DND-41 (cell line): ENCODE results near the gene ELOVL6.

Experiments
- ATAC-seq: fragments of 200-7000 bp; cut with Tn5 transposase; 3 replicates; pipeline ENCODE4 v1.9.1; 2021; ENCODE audit warnings: low read depth; ENCODE audit not compliant: insufficient read depth
- DNase-seq: peaks from one replicate; pipeline ENCODE4 v3.0.0-alpha.2; 2020
- H2AFZ ChIP-seq: 2 replicates; pipeline ENCODE4 v1.6.0; 2012; ENCODE audit warnings: low read depth, low read length
- H3K27ac ChIP-seq: 2 replicates; pipeline ENCODE4 v1.5.1; 2012; ENCODE audit warnings: low read length, inconsistent platforms
- H3K27me3 ChIP-seq: fragments of 200-600 bp; sonication (generic); 2 replicates; pipeline ENCODE4 v1.6.0; 2012; ENCODE audit warnings: low read length, mild to moderate bottlenecking, inconsistent platforms; ENCODE audit not compliant: insufficient read depth, poor library complexity
- H3K36me3 ChIP-seq: 2 replicates; pipeline ENCODE4 v1.5.1; 2012; ENCODE audit warnings: low read length, inconsistent platforms; ENCODE audit not compliant: insufficient read depth
- H3K4me1 ChIP-seq: 2 replicates; pipeline ENCODE4 v1.5.1; 2012; ENCODE audit warnings: mild to moderate bottlenecking, low read length; ENCODE audit not compliant: insufficient read depth
- H3K4me2 ChIP-seq: 2 replicates; pipeline ENCODE4 v1.6.0; 2012; ENCODE audit warnings: mild to moderate bottlenecking, moderate library complexity, low read length, inconsistent platforms; ENCODE audit not compliant: insufficient read depth
- H3K4me3 ChIP-seq, 2 experiments: fragments of 200-600 bp in 1 of 2; shearing (Covaris generic) in 1 of 2; 2 replicates each; pipeline ENCODE4 v1.5.1; 2012 to 2016; ENCODE audit warnings: inconsistent platforms in 2 of 2, low read length in 2 of 2, mild to moderate bottlenecking in 2 of 2, low read depth in 1 of 2, moderate library complexity in 1 of 2
- H3K79me2 ChIP-seq: 2 replicates; pipeline ENCODE4 v1.6.0; 2012; ENCODE audit warnings: low read length, inconsistent platforms; ENCODE audit not compliant: insufficient read depth
- H3K9ac ChIP-seq: 2 replicates; pipeline ENCODE4 v1.6.0; 2012; ENCODE audit warnings: low read depth, mild to moderate bottlenecking, inconsistent platforms, low read length, moderate library complexity
- H3K9me3 ChIP-seq: 2 replicates; pipeline ENCODE4 v1.5.1; 2012; ENCODE audit warnings: low read length, moderate library complexity, mild to moderate bottlenecking, inconsistent platforms; ENCODE audit not compliant: insufficient read depth, severe bottlenecking
- H4K20me1 ChIP-seq: 2 replicates; pipeline ENCODE4 v1.6.0; 2012; ENCODE audit warnings: low read length; ENCODE audit not compliant: insufficient read depth
- CTCF ChIP-seq: IDR thresholded peaks from 2 replicates; pipeline ENCODE4 v1.5.1; 2012; ENCODE audit warnings: borderline replicate concordance, low read length, moderate library complexity, mild to moderate bottlenecking; ENCODE audit not compliant: poor library complexity, severe bottlenecking; ENCODE audit errors: extremely low read depth
- EZH2 ChIP-seq: IDR thresholded peaks from 3 replicates; pipeline ENCODE4 v1.6.1; 2012; ENCODE audit warnings: borderline replicate concordance, low read depth, mild to moderate bottlenecking, moderate library complexity, low read length, inconsistent platforms; ENCODE audit not compliant: severe bottlenecking

ELOVL6 gene

DNA sequence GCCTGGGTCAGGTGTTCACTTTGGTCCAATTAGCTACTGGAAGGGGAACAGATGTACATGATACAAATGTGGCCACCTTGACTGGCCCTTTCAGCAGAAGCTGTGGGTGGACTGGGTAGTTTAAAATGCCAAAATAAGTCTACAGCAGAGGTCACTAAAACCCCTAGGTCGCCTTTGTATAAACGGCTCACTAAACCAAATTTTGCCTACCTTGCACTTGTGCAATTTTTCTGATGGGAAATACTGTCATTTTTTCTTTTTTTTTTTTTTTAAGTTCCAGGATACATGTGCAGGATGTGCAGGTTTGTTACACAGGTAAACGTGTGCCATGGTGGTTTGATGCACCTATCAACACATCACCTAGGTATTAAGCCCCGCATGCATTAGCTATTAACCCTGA lies 176.0 kb downstream of the ELOVL6 start:
- H3K4me2 ChIP-seq = no peak overlapping the region
- ATAC-seq (no peak), DNase-seq (no peak)
- H3K9me3 ChIP-seq = no peaks in the 10 kb centered on the region
- no peaks in the 10 kb centered on the region for H3K4me1 ChIP-seq
- no peaks in the 10 kb centered on the region for H3K79me2 ChIP-seq
- no peaks in the 10 kb centered on the region for H3K36me3 ChIP-seq
- no peak overlapping the region for H3K27ac ChIP-seq
- H3K27me3 ChIP-seq = no peaks in the 10 kb centered on the region
- no peak overlapping the region for H2AFZ ChIP-seq
- no peak overlapping the region for H3K9ac ChIP-seq
- no peak overlapping the region for H3K4me3 ChIP-seq
- TF ChIP-seq CTCF = no peak
- TF ChIP-seq EZH2 = no peak
- no peaks in the 10 kb centered on the region for H4K20me1 ChIP-seq

GRCh38 chr4:110020646-110021443 lies 177.6 kb downstream of the ELOVL6 start:
- Histone ChIP-seq H3K4me2 (no peak overlapping the region), H3K79me2 (no peaks in the 10 kb centered on the region), H3K9me3 (no peaks in the 10 kb centered on the region), H3K4me3 (no peak overlapping the region), H3K27me3 (no peaks in the 10 kb centered on the region), H3K27ac (no peak overlapping the region), H2AFZ (no peak overlapping the region), H3K4me1 (no peaks in the 10 kb centered on the region), H4K20me1 (no peaks in the 10 kb centered on the region), H3K9ac (no peak overlapping the region), H3K36me3 (no peaks in the 10 kb centered on the region)
- ATAC-seq (no peak), DNase-seq (no peak)
- no peak for TF ChIP-seq EZH2
- TF ChIP-seq CTCF = no peak

DNA sequence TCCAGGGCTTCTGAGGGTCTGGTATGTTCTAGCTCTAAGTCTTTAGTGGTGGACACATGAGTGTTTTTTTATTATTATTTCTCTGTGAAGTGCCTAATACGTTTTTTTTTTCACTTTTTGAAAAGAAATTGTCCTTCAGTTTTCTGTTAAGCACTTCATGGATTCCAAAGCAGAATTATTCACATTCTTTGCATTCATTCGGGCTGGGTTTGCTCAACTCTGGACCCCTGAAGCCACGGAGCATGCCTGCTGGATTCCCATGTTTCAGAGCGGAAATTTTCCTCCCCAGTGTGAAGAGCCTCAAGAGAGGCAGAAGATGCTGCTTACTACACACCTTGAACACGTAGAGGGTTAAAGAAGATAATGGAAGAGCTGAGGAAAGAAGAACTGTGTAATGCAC lies 178.3 kb downstream of the ELOVL6 start:
- H3K9ac ChIP-seq = no peak overlapping the region
- no peaks in the 10 kb centered on the region for H3K27me3 ChIP-seq
- H3K36me3 ChIP-seq = no peaks in the 10 kb centered on the region
- H3K4me2 ChIP-seq = no peak overlapping the region
- H3K9me3 ChIP-seq = no peaks in the 10 kb centered on the region
- H3K79me2 ChIP-seq = no peaks in the 10 kb centered on the region
- TF ChIP-seq EZH2 (no peak), CTCF (no peak)
- no peak overlapping the region for H3K27ac ChIP-seq
- no peak overlapping the region for H2AFZ ChIP-seq
- H3K4me3 ChIP-seq = no peak overlapping the region
- ATAC-seq = no peak
- H3K4me1 ChIP-seq = no peaks in the 10 kb centered on the region
- H4K20me1 ChIP-seq = no peaks in the 10 kb centered on the region
- no peak for DNase-seq
